Progenitor cell of endocrine pancreas (in vitro differentiated cells): Measurements from ENCODE around the gene ATXN1. TPM values are rescaled to one million over a fixed set of nuclear protein-coding genes. Genes with fewer than 3 reads are reported as not detected.
A peak's percentile ranks its signal among the peaks of the same experiment; 100 is the strongest.

Source experiments
- DNase-seq: peaks from one replicate; pipeline ENCODE4 v3.0.0; 2021; ENCODE audit warnings: low spot score; ENCODE audit not compliant: unreplicated experiment
- H3K27ac Mint-ChIP-seq: 2 replicates; pipeline ENCODE4 v1.8.0; 2021; ENCODE audit warnings: mild to moderate bottlenecking, moderate library complexity, mixed read lengths
- H3K27me3 Mint-ChIP-seq: 2 replicates; pipeline ENCODE4 v1.8.0; 2021; ENCODE audit warnings: mixed read lengths
- H3K36me3 Mint-ChIP-seq: 2 replicates; pipeline ENCODE4 v1.8.0; 2022; ENCODE audit warnings: mixed read lengths; ENCODE audit not compliant: insufficient read depth
- H3K4me1 Mint-ChIP-seq: 2 replicates; pipeline ENCODE4 v1.8.0; 2021; ENCODE audit warnings: low read depth, mixed read lengths
- H3K4me3 Mint-ChIP-seq: 2 replicates; pipeline ENCODE4 v1.8.0; 2021; ENCODE audit warnings: low read depth, mild to moderate bottlenecking, moderate library complexity, mixed read lengths
- H3K9me3 Mint-ChIP-seq: 2 replicates; pipeline ENCODE4 v1.8.0; 2021; ENCODE audit warnings: low read depth, mixed read lengths
- total RNA-seq: library from RNA; stranded (reverse); gene quantifications from 2 replicates; pipeline ENCODE4 v1.2.1, GENCODE V29; 2021
- TF ChIP-seq, protein P1 (sequence below): fragments of 200-600 bp; sonication (generic); IDR thresholded peaks from one replicate; pipeline ENCODE4 v1.5.0; 2021; ENCODE audit warnings: antibody characterized with exemption, mild to moderate bottlenecking; ENCODE audit not compliant: unreplicated experiment

The ATXN1 gene
- total RNA-seq, 1 donor from 2014 or later: 35.8 TPM

DNA sequence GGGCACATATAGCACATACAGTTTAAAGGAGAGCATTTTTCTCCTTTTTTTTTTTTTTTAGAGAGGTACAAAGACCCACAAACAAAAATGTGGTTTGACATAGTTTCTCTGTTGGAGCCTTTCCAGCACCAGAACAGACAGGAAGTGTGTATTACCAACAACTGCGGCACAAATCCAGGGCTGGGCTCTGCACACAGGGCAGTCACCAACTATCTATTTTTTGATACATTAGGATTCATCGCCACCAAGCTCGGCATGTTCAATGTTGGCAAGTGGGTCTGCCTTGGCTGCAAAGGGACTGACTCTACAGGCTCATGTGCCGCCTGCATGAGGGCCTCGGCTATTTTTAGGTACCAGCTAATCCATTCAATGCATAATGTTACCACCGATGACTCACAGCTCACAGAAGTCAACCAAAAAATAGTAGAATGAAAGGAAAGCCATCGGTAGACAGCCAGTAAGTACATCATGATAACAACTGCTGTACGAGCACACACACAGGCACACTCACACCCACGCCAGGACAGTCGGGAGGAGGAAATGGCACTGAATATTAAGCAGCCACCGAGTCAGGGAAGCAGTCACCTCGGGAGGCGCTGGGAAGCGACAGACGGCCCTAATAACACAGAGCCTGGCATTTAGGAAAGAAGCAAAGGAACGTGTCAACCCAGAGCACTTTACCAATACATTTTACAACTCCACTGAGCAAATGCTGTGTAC is 441.3 kb downstream of the ATXN1 start:
- no peaks in the 10 kb centered on the region for H3K36me3 Mint-ChIP-seq
- H3K27ac Mint-ChIP-seq: no peak overlapping the region
- no peaks in the 10 kb centered on the region for H3K27me3 Mint-ChIP-seq
- H3K9me3 Mint-ChIP-seq: no peaks in the 10 kb centered on the region
- H3K4me1 Mint-ChIP-seq: peaks cover 11% of the 10 kb centered on the region
- DNase-seq: no peak
- H3K4me3 Mint-ChIP-seq: no peak overlapping the region
- TF ChIP-seq, protein P1, sequence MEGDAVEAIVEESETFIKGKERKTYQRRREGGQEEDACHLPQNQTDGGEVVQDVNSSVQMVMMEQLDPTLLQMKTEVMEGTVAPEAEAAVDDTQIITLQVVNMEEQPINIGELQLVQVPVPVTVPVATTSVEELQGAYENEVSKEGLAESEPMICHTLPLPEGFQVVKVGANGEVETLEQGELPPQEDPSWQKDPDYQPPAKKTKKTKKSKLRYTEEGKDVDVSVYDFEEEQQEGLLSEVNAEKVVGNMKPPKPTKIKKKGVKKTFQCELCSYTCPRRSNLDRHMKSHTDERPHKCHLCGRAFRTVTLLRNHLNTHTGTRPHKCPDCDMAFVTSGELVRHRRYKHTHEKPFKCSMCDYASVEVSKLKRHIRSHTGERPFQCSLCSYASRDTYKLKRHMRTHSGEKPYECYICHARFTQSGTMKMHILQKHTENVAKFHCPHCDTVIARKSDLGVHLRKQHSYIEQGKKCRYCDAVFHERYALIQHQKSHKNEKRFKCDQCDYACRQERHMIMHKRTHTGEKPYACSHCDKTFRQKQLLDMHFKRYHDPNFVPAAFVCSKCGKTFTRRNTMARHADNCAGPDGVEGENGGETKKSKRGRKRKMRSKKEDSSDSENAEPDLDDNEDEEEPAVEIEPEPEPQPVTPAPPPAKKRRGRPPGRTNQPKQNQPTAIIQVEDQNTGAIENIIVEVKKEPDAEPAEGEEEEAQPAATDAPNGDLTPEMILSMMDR: no peak

DNA sequence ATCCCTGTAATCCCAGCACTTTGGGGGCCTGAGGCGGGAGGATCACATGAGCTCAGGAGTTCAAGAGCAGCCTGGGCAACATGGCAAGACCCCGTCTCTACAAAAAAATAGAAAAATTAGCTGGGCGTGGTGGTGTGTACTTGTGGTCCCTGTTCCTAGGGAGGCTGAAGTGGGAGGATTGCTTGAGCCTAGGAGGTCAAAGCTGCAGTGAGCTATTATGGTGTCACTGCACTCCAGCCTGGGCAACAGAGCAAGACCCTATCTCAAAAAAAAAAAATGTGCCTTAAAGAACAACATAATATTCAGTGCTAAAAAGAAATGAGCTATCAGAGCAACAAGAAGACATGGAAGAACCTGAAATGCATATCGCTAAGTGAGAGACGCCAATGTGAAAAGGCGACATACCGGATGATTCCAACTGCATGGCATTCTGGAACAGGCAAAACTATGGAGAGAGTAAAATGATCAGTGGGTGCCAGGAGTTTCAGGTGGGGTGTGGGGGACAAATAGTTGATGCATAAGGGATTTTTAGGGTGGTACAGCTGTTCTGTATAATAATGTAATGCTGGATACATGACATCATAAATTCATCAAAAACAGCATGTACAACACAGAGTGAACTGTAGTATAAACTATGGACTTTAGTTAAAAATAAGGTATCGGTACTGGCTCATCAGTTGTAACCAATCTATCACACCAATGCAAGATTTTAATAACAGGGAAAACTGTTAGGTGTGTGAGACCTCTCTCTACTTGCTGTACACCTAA is 442.1 kb downstream of the ATXN1 start:
- Mint-ChIP-seq H3K9me3 (no peaks in the 10 kb centered on the region), H3K4me3 (no peak overlapping the region), H3K27me3 (no peaks in the 10 kb centered on the region), H3K36me3 (no peaks in the 10 kb centered on the region), H3K27ac (no peak overlapping the region), H3K4me1 (peaks cover 11% of the 10 kb centered on the region)
- DNase-seq: no peak
- TF ChIP-seq, protein P1: no peak

DNA sequence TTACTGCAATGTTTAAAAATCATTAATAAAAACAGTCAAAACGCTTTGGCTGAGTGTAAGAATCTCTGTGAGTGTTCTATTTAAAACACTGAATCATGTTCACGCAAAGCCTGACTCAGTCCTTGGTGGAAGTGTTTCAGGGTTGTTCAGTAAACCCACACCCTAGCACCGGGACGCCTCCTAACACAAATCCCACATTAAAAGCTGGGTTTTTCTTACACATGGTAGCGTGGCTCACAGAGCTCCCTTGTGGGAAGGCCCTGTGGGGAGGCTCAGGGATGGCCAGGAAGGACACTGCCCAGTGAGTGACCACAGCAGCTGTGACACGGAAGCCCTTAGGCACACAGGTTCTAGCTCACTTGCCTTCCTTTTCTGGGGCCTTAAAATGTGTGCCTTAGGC is 442.7 kb downstream of the ATXN1 start:
- TF ChIP-seq, protein P1: no peak
- H3K27ac Mint-ChIP-seq: peak overlapping the region; percentile 39
- no peaks in the 10 kb centered on the region for H3K27me3 Mint-ChIP-seq
- no peak overlapping the region for H3K4me3 Mint-ChIP-seq
- H3K9me3 Mint-ChIP-seq: no peaks in the 10 kb centered on the region
- H3K36me3 Mint-ChIP-seq: no peaks in the 10 kb centered on the region
- DNase-seq: no peak
- H3K4me1 Mint-ChIP-seq: peaks cover 9% of the 10 kb centered on the region

- H3K27me3 Mint-ChIP-seq: no peaks in the 10 kb centered on the region
- H3K27ac Mint-ChIP-seq: no peak overlapping the region
- no peak overlapping the region for H3K4me3 Mint-ChIP-seq
- TF ChIP-seq, protein P1: peak; percentile 81
- H3K4me1 Mint-ChIP-seq: peaks cover 4% of the 10 kb centered on the region
- H3K9me3 Mint-ChIP-seq: no peaks in the 10 kb centered on the region
- no peak for DNase-seq
- H3K36me3 Mint-ChIP-seq: no peaks in the 10 kb centered on the region
Observed at GRCh38 chr6:16316741-16317251, 444.5 kb downstream of the ATXN1 start.

GRCh38 chr6:16314296-16314695 is 447.0 kb downstream of the ATXN1 start:
- H3K27ac Mint-ChIP-seq: no peak overlapping the region
- TF ChIP-seq, protein P1: no peak
- H3K36me3 Mint-ChIP-seq: peaks cover 2% of the 10 kb centered on the region
- no peaks in the 10 kb centered on the region for H3K27me3 Mint-ChIP-seq
- no peaks in the 10 kb centered on the region for H3K9me3 Mint-ChIP-seq
- no peak for DNase-seq
- H3K4me3 Mint-ChIP-seq: no peak overlapping the region
- peaks cover 4% of the 10 kb centered on the region for H3K4me1 Mint-ChIP-seq
